ENCODE measurements around the gene LAMA3. TPM values are rescaled to one million over a fixed set of nuclear protein-coding genes. Genes with fewer than 3 reads are reported as not detected.
"Not testable (repeated sequence)": the region's sequence is repeated elsewhere in the genome, so short reads cannot be mapped to it uniquely, and the experiment has no call there.

LAMA3 gene
- total RNA-seq, 8 experiments from 2014 or later = 0.22 to 20.5 (median 1.9) TPM

GRCh38 chr18:23725351-23725750 is 36.1 kb downstream of the LAMA3 start:
- no peak for ATAC-seq (replicated peaks in 6 of 8)
- WGBS, 10 experiments = 76 to 100% (median 80%) methylated on average over 1 to 2 of the region's 6 CpGs; no CpG with 5 or more reads in 5 of the 10 experiments
- in situ Hi-C loops (cut with MboI; ENCODE audit: low pct_unique_long_range_greater_than_20kb in 2 of 9, low sequenced_read_pairs in 9 of 9, unreplicated experiment in 9 of 9) = no loop called here
- peaks cover 0 to 3% of the 10 kb centered on the region in 2 donors for H3K4me1 ChIP-seq (replicated peaks in 1 of 2)
- H3K4me3 ChIP-seq = no peak overlapping the region
- H3K27ac ChIP-seq = no peak overlapping the region

DNA sequence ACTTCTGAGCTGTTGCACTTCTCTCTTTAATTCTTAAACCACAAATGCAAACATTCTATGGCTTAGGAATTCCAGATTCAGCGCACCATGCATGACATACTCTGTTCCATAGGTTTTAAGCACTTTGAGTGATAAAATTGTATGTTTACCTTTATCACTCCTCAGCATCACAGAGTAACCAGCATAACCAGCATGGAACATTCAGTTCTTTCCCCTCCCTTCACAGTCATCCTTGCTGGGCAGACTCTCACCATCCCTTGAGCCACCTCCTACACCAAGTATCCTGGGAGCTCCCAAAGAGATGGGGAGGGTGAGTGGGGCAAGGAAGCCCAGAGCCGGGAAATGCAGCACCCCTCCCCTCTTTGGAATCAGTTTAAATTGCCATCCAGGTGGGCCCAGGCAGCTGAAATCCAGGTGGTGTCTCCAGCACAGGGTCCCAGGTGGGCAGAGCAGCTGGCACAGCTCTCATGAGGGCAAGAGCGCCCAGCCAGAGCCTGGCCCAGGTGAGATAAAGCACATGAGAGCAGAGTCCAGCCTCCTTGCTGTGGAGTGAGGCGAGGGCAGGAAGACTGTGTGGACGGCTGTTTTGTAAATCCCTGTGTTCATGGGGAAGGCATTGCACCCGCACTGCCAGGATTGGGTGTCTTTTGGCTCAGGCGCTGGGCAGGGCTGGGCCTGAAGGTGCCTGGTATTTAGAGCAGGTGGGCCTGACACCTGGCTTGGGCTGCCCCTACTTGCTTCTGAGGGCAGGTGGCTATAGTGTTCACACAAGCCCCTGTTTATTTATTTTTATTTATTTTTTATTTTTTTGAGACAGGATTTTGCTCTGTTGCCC is 36.8 kb downstream of the LAMA3 start:
- H3K4me1 ChIP-seq (replicated peaks in 1 of 2) = peaks cover 0 to 3% of the 10 kb centered on the region in 2 donors
- WGBS, 10 experiments = 80 to 100% (median 93%) methylated on average over 1 to 3 of the region's 7 CpGs; no CpG with 5 or more reads in 1 of the 10 experiments
- no peak overlapping the region for H3K4me3 ChIP-seq
- no peak overlapping the region for H3K27ac ChIP-seq
- in situ Hi-C loops (cut with MboI; ENCODE audit: low pct_unique_long_range_greater_than_20kb in 2 of 9, low sequenced_read_pairs in 9 of 9, unreplicated experiment in 9 of 9) = no loop called here
- peak in 1 of 8 experiments; percentile 13 for ATAC-seq (replicated peaks in 6 of 8)

- no peaks in the 10 kb centered on the region for H3K4me1 ChIP-seq (replicated peaks in 1 of 2)
- no peak for ATAC-seq (replicated peaks in 6 of 8)
- H3K4me3 ChIP-seq = no peak overlapping the region
- in situ Hi-C loops (cut with MboI; ENCODE audit: low pct_unique_long_range_greater_than_20kb in 2 of 9, low sequenced_read_pairs in 9 of 9, unreplicated experiment in 9 of 9) = no loop called here
- 91 to 100% (median 97%) methylated on average over 1 to 5 of the region's 6 CpGs; no CpG with 5 or more reads in 4 of the 10 experiments for WGBS, 10 experiments
- no peak overlapping the region for H3K27ac ChIP-seq
Measured at GRCh38 chr18:23727707-23728493, 38.6 kb downstream of the LAMA3 start.

- 11 to 100% (median 79%) methylated on average over 1 to 2 of the region's 2 CpGs; no CpG with 5 or more reads in 2 of the 10 experiments for WGBS, 10 experiments
- no peak overlapping the region for H3K4me3 ChIP-seq
- no peaks in the 10 kb centered on the region for H3K4me1 ChIP-seq (replicated peaks in 1 of 2)
- H3K27ac ChIP-seq = no peak overlapping the region
- in situ Hi-C loops (cut with MboI; ENCODE audit: low pct_unique_long_range_greater_than_20kb in 2 of 9, low sequenced_read_pairs in 9 of 9, unreplicated experiment in 9 of 9) = no loop called here
- ATAC-seq (replicated peaks in 6 of 8) = peak in 3 of 8 experiments; percentile 45 to 79 (median 46)
Measured at GRCh38 chr18:23730857-23731256, 41.6 kb downstream of the LAMA3 start.

DNA sequence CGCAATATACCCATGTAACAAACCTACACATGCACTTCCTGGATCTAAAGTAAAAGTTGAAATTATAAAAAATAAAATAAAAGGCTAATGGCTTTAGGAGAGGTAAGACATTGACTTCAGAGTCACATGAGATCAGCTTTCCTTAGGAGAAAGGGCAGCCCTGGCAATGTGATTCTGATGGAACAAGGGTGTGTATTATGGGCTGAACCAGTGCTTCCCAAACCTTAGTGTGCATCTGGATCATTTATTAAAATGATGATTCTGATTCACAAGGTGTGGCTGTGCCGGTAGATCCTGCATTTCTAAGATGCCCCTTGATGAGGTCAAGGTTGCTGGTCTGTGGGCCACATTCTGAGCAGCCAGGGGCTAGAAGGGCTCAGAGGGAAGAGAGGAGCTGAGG is 42.6 kb downstream of the LAMA3 start:
- no peak overlapping the region for H3K27ac ChIP-seq
- H3K4me3 ChIP-seq = no peak overlapping the region
- no peaks in the 10 kb centered on the region for H3K4me1 ChIP-seq (replicated peaks in 1 of 2)
- in situ Hi-C loops (cut with MboI; ENCODE audit: low pct_unique_long_range_greater_than_20kb in 2 of 9, low sequenced_read_pairs in 9 of 9, unreplicated experiment in 9 of 9) = no loop called here
- WGBS, 10 experiments = 0 to 100% (median 44%) methylated on average over 1 to 2 of the region's 2 CpGs; no CpG with 5 or more reads in 5 of the 10 experiments
- peak in 2 of 8 experiments; percentile 55 to 63 for ATAC-seq (replicated peaks in 6 of 8)

- H3K4me1 ChIP-seq (replicated peaks in 1 of 2) = no peaks in the 10 kb centered on the region
- ATAC-seq (replicated peaks in 6 of 8) = no peak
- in situ Hi-C loops (cut with MboI; ENCODE audit: low pct_unique_long_range_greater_than_20kb in 2 of 9, low sequenced_read_pairs in 9 of 9, unreplicated experiment in 9 of 9) = no loop called here
- no peak overlapping the region for H3K4me3 ChIP-seq
- WGBS, 10 experiments = 50 to 100% (median 92%) methylated on average over 1 to 3 of the region's 5 CpGs; no CpG with 5 or more reads in 4 of the 10 experiments
- H3K27ac ChIP-seq = no peak overlapping the region
Measured at GRCh38 chr18:23732439-23732838, 43.2 kb downstream of the LAMA3 start.

- H3K27ac ChIP-seq; in situ Hi-C loops (cut with MboI; ENCODE audit: low pct_unique_long_range_greater_than_20kb in 2 of 9, low sequenced_read_pairs in 9 of 9, unreplicated experiment in 9 of 9); H3K4me3 ChIP-seq; ATAC-seq (replicated peaks in 6 of 8); H3K4me1 ChIP-seq (replicated peaks in 1 of 2): not testable (repeated sequence)
- 62 to 90% (median 76%) methylated on average over 1 to 5 of the region's 5 CpGs; no CpG with 5 or more reads in 2 of the 10 experiments for WGBS, 10 experiments
Measured at GRCh38 chr18:23733265-23733664, 44.0 kb downstream of the LAMA3 start.

DNA sequence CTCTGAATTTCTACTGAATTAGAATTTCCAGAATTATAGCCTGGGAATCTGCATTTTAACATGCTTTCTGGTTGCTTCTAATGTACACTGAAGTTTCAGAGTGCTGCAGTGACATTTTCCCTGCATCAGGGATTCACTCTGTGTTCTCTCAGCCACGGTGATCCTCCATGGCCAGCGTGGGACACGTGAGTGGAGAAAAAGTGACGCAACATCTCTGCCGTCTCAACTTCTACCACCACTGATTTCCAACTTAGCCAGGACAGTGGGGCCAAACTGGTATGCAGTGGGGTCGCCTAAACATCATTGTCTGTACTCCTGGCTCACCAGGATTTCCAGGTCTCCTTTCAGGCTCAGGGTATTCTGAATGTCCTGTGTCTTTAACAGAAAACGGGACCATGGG is 44.6 kb downstream of the LAMA3 start:
- in situ Hi-C loops (cut with MboI; ENCODE audit: low pct_unique_long_range_greater_than_20kb in 2 of 9, low sequenced_read_pairs in 9 of 9, unreplicated experiment in 9 of 9) = no loop called here
- no peak for ATAC-seq (replicated peaks in 6 of 8)
- H3K4me1 ChIP-seq (replicated peaks in 1 of 2) = no peaks in the 10 kb centered on the region
- no peak overlapping the region for H3K4me3 ChIP-seq
- H3K27ac ChIP-seq = no peak overlapping the region
- 71 to 100% (median 80%) methylated on average over 1 to 6 of the region's 7 CpGs; no CpG with 5 or more reads in 5 of the 10 experiments for WGBS, 10 experiments

DNA sequence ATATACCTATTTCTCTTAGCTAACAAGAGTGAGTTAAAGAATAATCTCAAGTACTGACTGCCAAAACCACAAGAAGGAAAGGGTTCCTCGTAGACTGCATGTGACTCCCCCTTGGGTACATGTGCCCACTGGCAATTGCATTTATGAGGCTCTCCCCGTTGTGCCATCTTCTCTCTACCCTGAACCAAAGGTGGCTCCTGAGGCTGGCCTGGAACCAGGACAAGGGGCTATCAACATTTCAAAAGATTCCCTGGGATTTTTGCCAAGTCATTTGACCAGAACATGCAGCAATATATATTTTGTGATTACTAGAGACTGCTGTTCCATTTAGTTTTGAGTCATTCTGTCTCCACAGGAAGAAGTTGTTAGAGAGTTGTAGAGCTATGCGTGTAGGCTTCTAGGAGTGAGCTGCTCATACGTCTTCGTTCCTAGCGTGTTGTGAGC is 45.8 kb downstream of the LAMA3 start:
- in situ Hi-C loops (cut with MboI; ENCODE audit: low pct_unique_long_range_greater_than_20kb in 2 of 9, low sequenced_read_pairs in 9 of 9, unreplicated experiment in 9 of 9) = no loop called here
- WGBS, 10 experiments = 17 to 100% (median 86%) methylated on average over 1 to 5 of the region's 6 CpGs; no CpG with 5 or more reads in 2 of the 10 experiments
- peak in 1 of 8 experiments; percentile 7 for ATAC-seq (replicated peaks in 6 of 8)
- no peaks in the 10 kb centered on the region for H3K4me1 ChIP-seq (replicated peaks in 1 of 2)
- no peak overlapping the region for H3K4me3 ChIP-seq
- no peak overlapping the region for H3K27ac ChIP-seq

DNA sequence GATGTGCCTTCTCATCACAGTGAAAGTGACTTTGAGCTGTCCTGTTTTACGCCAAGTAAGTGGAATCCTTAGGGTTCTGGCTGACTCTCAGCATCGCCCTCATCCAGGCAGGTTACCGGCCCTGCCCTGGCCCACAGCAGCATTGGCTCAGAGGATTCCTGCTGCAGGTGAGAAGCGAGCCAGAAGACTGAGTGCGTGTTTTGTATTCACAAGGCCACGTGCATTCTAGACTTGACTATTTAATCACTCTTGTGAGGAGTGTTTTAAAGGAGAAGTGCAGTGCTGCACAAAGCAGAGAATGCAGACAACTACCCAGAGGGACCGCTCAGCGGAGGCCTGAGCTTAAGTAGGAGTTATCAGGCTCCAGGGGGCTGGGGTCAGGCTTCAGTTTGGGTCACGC is 48.3 kb downstream of the LAMA3 start:
- ATAC-seq (replicated peaks in 6 of 8) = no peak
- no peak overlapping the region for H3K27ac ChIP-seq
- 52 to 89% (median 73%) methylated on average over 2 to 7 of the region's 9 CpGs; no CpG with 5 or more reads in 3 of the 10 experiments for WGBS, 10 experiments
- H3K4me1 ChIP-seq (replicated peaks in 1 of 2) = no peaks in the 10 kb centered on the region
- in situ Hi-C loops (cut with MboI; ENCODE audit: low pct_unique_long_range_greater_than_20kb in 2 of 9, low sequenced_read_pairs in 9 of 9, unreplicated experiment in 9 of 9) = no loop called here
- no peak overlapping the region for H3K4me3 ChIP-seq

DNA sequence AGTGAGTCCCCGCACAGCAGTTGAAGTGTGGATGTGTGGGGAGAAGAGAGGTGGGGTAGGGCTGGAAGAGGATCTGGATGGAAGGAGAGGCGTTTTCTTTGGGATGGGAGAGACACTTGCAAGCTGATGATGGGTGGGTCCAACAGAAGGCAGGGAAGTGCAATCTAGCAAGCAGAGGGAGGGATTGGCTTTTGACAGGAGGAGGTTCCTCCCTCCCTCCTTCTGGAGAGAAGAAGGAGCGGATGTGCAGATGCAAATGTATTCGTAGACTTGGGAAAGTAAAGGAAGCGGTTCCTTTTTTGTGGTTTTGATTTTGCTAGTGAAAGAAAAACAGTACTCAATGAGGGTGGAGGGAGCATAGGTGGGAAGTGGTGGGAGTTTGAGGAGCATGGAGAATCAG is 48.9 kb downstream of the LAMA3 start:
- peak in 3 of 8 experiments; percentile 83 to 92 (median 90) for ATAC-seq (replicated peaks in 6 of 8)
- 0 to 100% (median 60%) methylated on average over 1 to 5 of the region's 5 CpGs; no CpG with 5 or more reads in 1 of the 10 experiments for WGBS, 10 experiments
- H3K4me1 ChIP-seq (replicated peaks in 1 of 2) = no peaks in the 10 kb centered on the region
- no peak overlapping the region for H3K4me3 ChIP-seq
- in situ Hi-C loops (cut with MboI; ENCODE audit: low pct_unique_long_range_greater_than_20kb in 2 of 9, low sequenced_read_pairs in 9 of 9, unreplicated experiment in 9 of 9) = no loop called here
- no peak overlapping the region for H3K27ac ChIP-seq

DNA sequence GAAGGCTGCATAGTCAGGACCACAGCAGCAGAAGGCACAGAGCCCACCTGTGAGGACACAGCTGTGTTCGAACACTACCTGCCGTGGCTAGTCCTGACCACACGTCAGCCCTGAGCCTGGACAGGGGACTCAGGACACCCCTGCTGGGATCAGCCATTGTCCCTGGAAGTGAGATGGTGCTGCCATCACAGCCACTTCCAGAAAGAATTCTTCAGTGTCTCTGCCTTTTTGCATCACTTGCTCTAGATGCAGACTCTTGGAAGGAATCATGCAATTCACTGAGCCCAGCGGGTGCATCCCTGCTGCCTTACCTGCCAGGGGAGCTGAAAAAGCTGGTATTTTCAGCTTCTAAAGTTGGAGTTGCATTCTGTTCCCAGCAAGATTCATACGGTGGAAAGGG is 49.3 kb downstream of the LAMA3 start:
- in situ Hi-C loops (cut with MboI; ENCODE audit: low pct_unique_long_range_greater_than_20kb in 2 of 9, low sequenced_read_pairs in 9 of 9, unreplicated experiment in 9 of 9) = no loop called here
- no peak overlapping the region for H3K27ac ChIP-seq
- ATAC-seq (replicated peaks in 6 of 8) = no peak
- 50 to 100% (median 87%) methylated on average over 1 to 4 of the region's 5 CpGs; no CpG with 5 or more reads in 5 of the 10 experiments for WGBS, 10 experiments
- H3K4me3 ChIP-seq = no peak overlapping the region
- no peaks in the 10 kb centered on the region for H3K4me1 ChIP-seq (replicated peaks in 1 of 2)
